SKM-1 treated with dmso at 0.1 percent for 144 hours (cell line): ENCODE data around the gene UBE2H.
"Not testable (repeated sequence)": the region's sequence is repeated elsewhere in the genome, so short reads cannot be mapped to it uniquely, and the experiment has no call there.

Experiments
- DNase-seq: peaks from one replicate; lab custom pipeline; 2025; ENCODE audit not compliant: unreplicated experiment; lab: John Stamatoyannopoulos, UW

UBE2H gene

GRCh38 chr7:129845178-129845971, 107.4 kb downstream of the UBE2H start:
- peak; percentile 73 for DNase-seq

- no peak for DNase-seq
Measured at GRCh38 chr7:129843978-129844840, 108.6 kb downstream of the UBE2H start.

GRCh38 chr7:129843365-129843898, 109.3 kb downstream of the UBE2H start:
- DNase-seq: no peak

- DNase-seq: peak; percentile 64
Measured at GRCh38 chr7:129841465-129841864, 111.3 kb downstream of the UBE2H start.

- no peak for DNase-seq
Measured at GRCh38 chr7:129840757-129841156, 112.0 kb downstream of the UBE2H start.

- no peak for DNase-seq
Measured at GRCh38 chr7:129836983-129837382, 115.8 kb downstream of the UBE2H start.

GRCh38 chr7:129835569-129835968, 117.2 kb downstream of the UBE2H start:
- no peak for DNase-seq

GRCh38 chr7:129833353-129833752, 119.4 kb downstream of the UBE2H start:
- not testable (repeated sequence) for DNase-seq

- no peak for DNase-seq
Measured at GRCh38 chr7:129832701-129833227, 120.0 kb downstream of the UBE2H start.

GRCh38 chr7:129832282-129832681, 120.5 kb downstream of the UBE2H start:
- DNase-seq: no peak

- no peak for DNase-seq
Measured at GRCh38 chr7:129831424-129832058, 121.2 kb downstream of the UBE2H start.

- DNase-seq: no peak
Measured at GRCh38 chr7:129830949-129831348, 121.8 kb downstream of the UBE2H start.

- peak; percentile 71 for DNase-seq
Measured at GRCh38 chr7:129829737-129830631, 122.8 kb downstream of the UBE2H start.

GRCh38 chr7:129828989-129829736, 123.6 kb downstream of the UBE2H start:
- DNase-seq: peak; percentile 75

GRCh38 chr7:129828078-129828762, 124.5 kb downstream of the UBE2H start:
- no peak for DNase-seq

- DNase-seq: no peak
Measured at GRCh38 chr7:129827467-129827990, 125.2 kb downstream of the UBE2H start.

- DNase-seq: not testable (repeated sequence)
Measured at GRCh38 chr7:129826895-129827294, 125.9 kb downstream of the UBE2H start.

- DNase-seq: peak; percentile 24
Measured at GRCh38 chr7:129825209-129825970, 127.4 kb downstream of the UBE2H start.
